Adrenal gland (tissue), 12 donors: ENCODE measurements around the gene SLC30A2. TPM values are rescaled to one million over a fixed set of nuclear protein-coding genes. Genes with fewer than 3 reads are reported as not detected.

Experiments used
- DNase-seq, 7 donors: peaks; one replicate each; pipeline ENCODE4 v3.0.0-alpha.2; 2019 to 2020
- H3K27ac ChIP-seq, 5 donors: fragments of 200-600 bp; sonication (generic) in 4 of 5; 1 replicate in 3 of 5; 2 replicates in 2 of 5; pipeline versions ENCODE4 v1.5.1 to v1.8.0; 2016 to 2020; ENCODE audit warnings: mild to moderate bottlenecking in 1 of 5
- H3K27me3 ChIP-seq: fragments of 200-600 bp; 2 replicates; pipeline ENCODE4 v1.8.0; 2021
- H3K36me3 ChIP-seq, 2 donors: fragments of 200-600 bp; replicated peaks in 1 of 2; 1 replicate in 1 of 2; 2 replicates in 1 of 2; pipeline versions ENCODE4 v1.5.1 to v1.8.0; 2018 to 2022
- H3K4me1 ChIP-seq, 2 donors: fragments of 200-600 bp; replicated peaks in 1 of 2; 1 replicate in 1 of 2; 2 replicates in 1 of 2; pipeline versions ENCODE4 v1.5.1 to v1.8.0; 2018 to 2021
- H3K4me3 ChIP-seq, 4 donors: fragments of 200-600 bp; sonication (generic) in 3 of 4; one replicate each; pipeline ENCODE4 v1.5.1; 2016 to 2018
- H3K9me3 ChIP-seq, 3 donors: fragments of 200-600 bp; sonication (generic) in 1 of 3; replicated peaks in 1 of 3; 1 replicate in 2 of 3; 2 replicates in 1 of 3; pipeline versions ENCODE4 v1.5.1 to v1.8.0; 2016 to 2021
- CTCF ChIP-seq, 6 experiments: fragments of 450-650 bp in 4 of 6; fragments of 200-600 bp in 2 of 6; sonication (generic) in 1 of 6; IDR thresholded peaks; 1 replicate in 5 of 6; 2 replicates in 1 of 6; pipeline versions ENCODE4 v1.5.1 to v1.8.0; 2016 to 2021; ENCODE audit warnings: antibody characterized with exemption in 6 of 6, mild to moderate bottlenecking in 2 of 6, moderate library complexity in 1 of 6
- POLR2A ChIP-seq, 2 donors: fragments of 450-650 bp; IDR thresholded peaks; one replicate each; pipeline ENCODE4 v1.6.1; 2017; ENCODE audit warnings: antibody characterized with exemption in 2 of 2, mild to moderate bottlenecking in 2 of 2, moderate library complexity in 1 of 2
- WGBS, 4 donors: extraction: QIAGEN DNeasy Blood & Tissue Kit in 2 of 4; methylation state at CpG; one replicate each; pipeline versions ENCODE4 v1.1.5 to v1.1.7; 2013 to 2017; 5-methylcytosine and 5-hydroxymethylcytosine counted together
- intact Hi-C, 2 donors: fragments of 100-400 bp; cut with DNase I; formaldehyde crosslinking; loops; one replicate each; pipeline versions ENCODE4 v1.14.1 to v1.15.0; 2022 to 2023
- polyA plus RNA-seq, 3 donors: library from polyadenylated mRNA; stranded (reverse); fragments of 200-250 nt in 2 of 3; fragments of 350-450 nt in 1 of 3; fragmentation: Illumina TruSeq in 1 of 3; extraction: RNeasy Lipid Tissue Mini Kit (QIAGEN cat#74804) in 1 of 3; gene quantifications; one replicate each; pipeline ENCODE4 v1.2.3, GENCODE V29; 2013 to 2014
- total RNA-seq, 9 donors: library from RNA; depleted of rRNA in 4 of 9; stranded (reverse); fragments of >200 nt in 4 of 9; fragments of 120-200 nt in 1 of 9; fragmentation: NEBNext Ultra II Directional in 1 of 9; extraction: Animal tissue kit (Norgen Biotek cat#: 25700) in 1 of 9; gene quantifications; one replicate each; pipeline versions ENCODE4 v1.1.0 to v1.2.4, GENCODE V29; 2013 to 2023
- donor health status: healthy with polysubstance abuse.
- donor health status: Bipolar disorder and iron deficiency.
- donor health status: DM: yes; HTN: yes; CAD: no.
- donor health status: DM: no; HTN: no; CAD: no.
- donor health status: DM: no; HTN: no; CAD: no.
- donor health status: DM: yes; HTN: yes; CAD: no.

SLC30A2 gene
- total and polyA plus RNA-seq, 12 donors: 0.06 to 4.8 (median 0.47) TPM

- no peak overlapping the region for H3K4me3 ChIP-seq
- 65 to 68% (median 65%) methylated on average over 7 of the region's 7 CpGs for WGBS, 4 donors
- intact Hi-C loops: no loop called here
Measured at GRCh38 chr1:26092422-26092821, 46.5 kb upstream of the SLC30A2 start.

GRCh38 chr1:26090893-26091292 is 45.0 kb upstream of the SLC30A2 start:
- WGBS, 4 donors: 69 to 84% (median 79%) methylated on average over 3 of the region's 3 CpGs
- H3K4me3 ChIP-seq: no peak overlapping the region
- H3K36me3 ChIP-seq: no peaks in the 10 kb centered on the region
- H3K9me3 ChIP-seq: no peaks in the 10 kb centered on the region
- H3K27me3 ChIP-seq: peaks cover 30% of the 10 kb centered on the region
- peaks cover 0 to 6% of the 10 kb centered on the region in 2 donors for H3K4me1 ChIP-seq
- H3K27ac ChIP-seq: no peak overlapping the region
- intact Hi-C loops: no loop called here
- no peak for DNase-seq
- TF ChIP-seq POLR2A (IDR thresholded peaks at IDR 0.05): no peak
- TF ChIP-seq CTCF (IDR thresholded peaks at IDR 0.05): no peak

More at GRCh38 chr1:26092422-26092821, 46.5 kb upstream of the SLC30A2 start:
- no peak for TF ChIP-seq POLR2A (IDR thresholded peaks at IDR 0.05)
- TF ChIP-seq CTCF (IDR thresholded peaks at IDR 0.05): no peak
- Histone ChIP-seq H3K9me3 (no peaks in the 10 kb centered on the region), H3K27me3 (peaks cover 30% of the 10 kb centered on the region), H3K4me1 (peaks cover 0 to 6% of the 10 kb centered on the region in 2 donors), H3K27ac (no peak overlapping the region), H3K36me3 (no peaks in the 10 kb centered on the region)
- no peak for DNase-seq

- Histone ChIP-seq H3K27ac (no peak overlapping the region), H3K4me3 (no peak overlapping the region), H3K36me3 (no peaks in the 10 kb centered on the region), H3K27me3 (peaks cover 35% of the 10 kb centered on the region), H3K9me3 (no peaks in the 10 kb centered on the region), H3K4me1 (peaks cover 0 to 2% of the 10 kb centered on the region in 2 donors)
- DNase-seq: no peak
- WGBS, 4 donors: 86 to 92% (median 90%) methylated on average over 3 of the region's 3 CpGs
- TF ChIP-seq POLR2A (IDR thresholded peaks at IDR 0.05) (no peak), CTCF (IDR thresholded peaks at IDR 0.05) (no peak)
- intact Hi-C loops: no loop called here
Measured at GRCh38 chr1:26089125-26089524, 43.2 kb upstream of the SLC30A2 start.

- no peak for TF ChIP-seq CTCF (IDR thresholded peaks at IDR 0.05)
- no peak for TF ChIP-seq POLR2A (IDR thresholded peaks at IDR 0.05)
- DNase-seq: no peak
- Histone ChIP-seq H3K9me3 (no peaks in the 10 kb centered on the region), H3K4me3 (no peak overlapping the region), H3K36me3 (no peaks in the 10 kb centered on the region), H3K27ac (no peak overlapping the region), H3K27me3 (peaks cover 18% of the 10 kb centered on the region), H3K4me1 (no peaks in the 10 kb centered on the region)
- intact Hi-C loops: no loop called here
- WGBS, 4 donors: 77 to 92% (median 87%) methylated on average over 2 of the region's 2 CpGs
Measured at GRCh38 chr1:26084844-26085243, 38.9 kb upstream of the SLC30A2 start.
